ENCODE results near the gene GRM5. TPM values are rescaled to one million over a fixed set of nuclear protein-coding genes. Genes with fewer than 3 reads are reported as not detected.

The GRM5 gene
- total RNA-seq, 1 experiment from 2014 or later, result 0.20 TPM

DNA sequence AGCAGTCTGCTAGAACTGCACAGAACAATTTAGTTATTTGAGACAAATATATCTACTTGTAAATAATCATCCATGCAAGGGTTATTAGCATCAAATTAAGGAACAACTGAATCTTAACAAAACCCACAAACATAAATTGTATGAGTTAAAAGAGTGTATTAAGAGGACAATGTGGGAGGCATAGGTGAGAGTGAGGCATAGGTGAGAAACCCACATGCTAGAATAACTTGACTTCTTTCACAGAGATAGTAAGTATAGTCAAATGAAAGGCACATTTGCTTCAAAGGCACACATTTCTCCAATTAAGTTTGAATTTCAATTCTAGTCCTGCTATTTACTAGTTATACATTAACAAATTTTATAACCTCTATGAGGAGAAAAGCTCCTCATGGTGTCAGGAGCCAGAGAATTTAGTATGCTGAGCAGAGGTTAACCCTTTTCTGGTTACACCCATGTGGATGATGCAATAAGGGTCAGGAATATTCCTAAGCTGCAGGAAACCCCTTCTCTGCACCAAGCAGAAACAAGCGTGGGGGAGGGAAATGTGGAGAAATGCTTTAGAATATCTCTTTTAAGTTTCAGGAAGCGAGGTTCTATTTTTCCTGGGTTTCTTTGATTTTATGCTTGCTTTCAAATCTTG is 264.2 kb downstream of the GRM5 start:
- in situ Hi-C loops (cut with HindIII; ENCODE audit: low pct_unique_long_range_greater_than_20kb, low sequenced_read_pairs), result no loop called here
- DNase-seq (ENCODE audit: low read depth), result no peak

DNA sequence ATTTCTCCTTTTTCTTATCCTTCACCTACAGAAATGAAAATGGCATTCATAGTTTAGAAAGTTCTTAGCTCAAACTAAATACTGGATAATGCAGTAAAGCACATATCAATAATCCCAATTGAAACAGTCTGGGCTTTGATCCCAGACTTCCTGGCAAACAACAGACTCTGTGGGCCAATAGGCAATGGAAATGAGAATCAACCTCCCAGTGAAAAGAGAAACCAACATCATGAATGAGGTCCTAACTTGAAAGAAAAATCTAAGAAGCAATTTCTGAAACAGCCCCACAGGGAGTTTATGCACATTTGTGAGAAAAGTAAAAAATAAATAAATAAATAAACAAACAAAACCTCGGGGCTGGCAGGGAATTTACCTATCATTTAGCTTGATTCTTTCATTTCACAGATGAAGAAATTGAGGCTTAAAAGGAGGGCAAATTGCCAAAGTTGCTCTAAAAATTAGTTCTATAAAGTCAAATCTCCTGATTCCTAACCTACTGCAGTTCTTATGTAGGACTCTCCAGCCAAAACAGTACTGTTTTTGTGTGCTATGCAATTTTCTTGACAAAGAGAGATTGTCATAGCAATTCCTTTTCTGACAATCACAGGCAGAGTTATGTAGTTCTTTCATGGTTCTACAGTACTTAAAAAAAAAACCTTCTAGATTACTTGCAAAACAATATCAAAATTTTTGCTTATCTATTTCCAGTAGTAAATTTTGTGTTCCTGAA is 265.8 kb downstream of the GRM5 start:
- in situ Hi-C loops (cut with HindIII; ENCODE audit: low pct_unique_long_range_greater_than_20kb, low sequenced_read_pairs), result no loop called here
- no peak for DNase-seq (ENCODE audit: low read depth)

DNA sequence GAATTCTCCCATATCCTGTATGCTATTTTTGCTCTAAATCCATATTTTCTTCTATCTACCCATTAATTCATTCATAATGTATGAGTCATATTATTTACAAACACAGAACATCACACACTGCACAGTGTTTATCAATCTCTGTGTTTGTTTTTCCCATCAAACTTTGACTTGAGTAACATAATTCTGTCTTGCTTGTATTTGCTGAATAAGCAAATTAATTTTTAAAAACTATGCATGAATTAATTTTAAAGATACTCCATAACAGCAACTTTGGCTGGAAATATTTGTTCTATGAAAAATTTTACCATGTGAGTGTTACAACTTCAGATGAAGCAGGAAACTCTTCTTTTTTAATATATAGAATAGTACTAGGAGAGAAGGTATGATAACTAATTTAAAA is 275.6 kb downstream of the GRM5 start:
- no peak for DNase-seq (ENCODE audit: low read depth)
- in situ Hi-C loops (cut with HindIII; ENCODE audit: low pct_unique_long_range_greater_than_20kb, low sequenced_read_pairs), result no loop called here

GRCh38 chr11:88779577-88779976 is 286.2 kb downstream of the GRM5 start:
- peak; percentile 3 for DNase-seq (ENCODE audit: low read depth)
- in situ Hi-C loops (cut with HindIII; ENCODE audit: low pct_unique_long_range_greater_than_20kb, low sequenced_read_pairs), result no loop called here

- DNase-seq (ENCODE audit: low read depth), result no peak
- in situ Hi-C loops (cut with HindIII; ENCODE audit: low pct_unique_long_range_greater_than_20kb, low sequenced_read_pairs), result no loop called here
Observed at GRCh38 chr11:88770475-88771079, 295.2 kb downstream of the GRM5 start.

GRCh38 chr11:88744140-88744539 is 321.6 kb downstream of the GRM5 start:
- in situ Hi-C loops (cut with HindIII; ENCODE audit: low pct_unique_long_range_greater_than_20kb, low sequenced_read_pairs), result no loop called here
- no peak for DNase-seq (ENCODE audit: low read depth)

DNA sequence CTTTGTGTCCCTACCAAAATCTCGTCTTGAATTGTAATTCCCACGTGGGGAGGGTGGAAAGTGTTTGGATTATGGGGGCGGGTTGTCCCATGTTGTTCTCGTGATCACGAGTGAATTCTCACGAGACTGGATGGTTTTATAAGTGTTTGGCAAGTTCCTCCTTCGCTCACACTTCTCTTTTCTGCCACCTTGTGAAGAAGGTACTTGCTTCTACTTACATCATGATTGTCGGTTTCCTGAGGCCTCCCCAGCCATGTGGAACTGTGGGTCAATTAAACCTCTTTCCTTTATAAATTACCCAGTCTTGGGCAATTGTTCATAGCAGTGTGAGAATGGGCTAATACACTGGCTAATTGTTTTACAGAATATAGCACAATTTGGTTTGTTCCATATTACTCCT is 326.3 kb downstream of the GRM5 start:
- in situ Hi-C loops (cut with HindIII; ENCODE audit: low pct_unique_long_range_greater_than_20kb, low sequenced_read_pairs), result no loop called here
- no peak for DNase-seq (ENCODE audit: low read depth)

- no peak for DNase-seq (ENCODE audit: low read depth)
- in situ Hi-C loops (cut with HindIII; ENCODE audit: low pct_unique_long_range_greater_than_20kb, low sequenced_read_pairs), result no loop called here
Observed at GRCh38 chr11:88709567-88709966, 356.2 kb downstream of the GRM5 start.

DNA sequence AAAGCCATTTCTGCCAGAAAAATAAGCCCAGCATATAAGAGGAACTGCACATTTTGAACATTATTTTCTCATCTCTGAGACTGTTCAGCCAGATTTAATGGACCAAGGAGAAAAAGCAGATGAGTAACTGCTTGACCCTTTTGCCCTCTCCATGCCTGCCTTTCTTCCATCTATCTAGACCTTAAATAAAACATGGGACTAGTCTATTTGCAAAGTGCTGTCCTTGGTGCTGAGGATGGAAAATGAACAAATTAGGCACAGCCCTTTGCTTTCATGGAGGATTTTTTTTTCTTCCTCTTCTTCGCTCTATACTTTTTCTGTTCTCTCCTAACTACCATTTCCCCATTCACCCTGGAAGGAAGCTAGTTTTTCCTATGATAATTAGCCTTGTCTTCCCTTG is 361.3 kb downstream of the GRM5 start:
- DNase-seq (ENCODE audit: low read depth), result peak; percentile 5
- in situ Hi-C loops (cut with HindIII; ENCODE audit: low pct_unique_long_range_greater_than_20kb, low sequenced_read_pairs), result no loop called here

- in situ Hi-C loops (cut with HindIII; ENCODE audit: low pct_unique_long_range_greater_than_20kb, low sequenced_read_pairs), result no loop called here
- DNase-seq (ENCODE audit: low read depth), result no peak
Observed at GRCh38 chr11:88701816-88702215, 364.0 kb downstream of the GRM5 start.

GRCh38 chr11:88697139-88697538 is 368.6 kb downstream of the GRM5 start:
- in situ Hi-C loops (cut with HindIII; ENCODE audit: low pct_unique_long_range_greater_than_20kb, low sequenced_read_pairs), result no loop called here
- no peak for DNase-seq (ENCODE audit: low read depth)

GRCh38 chr11:88695689-88696414 is 369.9 kb downstream of the GRM5 start:
- in situ Hi-C loops (cut with HindIII; ENCODE audit: low pct_unique_long_range_greater_than_20kb, low sequenced_read_pairs), result no loop called here
- no peak for DNase-seq (ENCODE audit: low read depth)

- in situ Hi-C loops (cut with HindIII; ENCODE audit: low pct_unique_long_range_greater_than_20kb, low sequenced_read_pairs), result no loop called here
- DNase-seq (ENCODE audit: low read depth), result no peak
Observed at GRCh38 chr11:88692306-88693086, 373.3 kb downstream of the GRM5 start.

DNA sequence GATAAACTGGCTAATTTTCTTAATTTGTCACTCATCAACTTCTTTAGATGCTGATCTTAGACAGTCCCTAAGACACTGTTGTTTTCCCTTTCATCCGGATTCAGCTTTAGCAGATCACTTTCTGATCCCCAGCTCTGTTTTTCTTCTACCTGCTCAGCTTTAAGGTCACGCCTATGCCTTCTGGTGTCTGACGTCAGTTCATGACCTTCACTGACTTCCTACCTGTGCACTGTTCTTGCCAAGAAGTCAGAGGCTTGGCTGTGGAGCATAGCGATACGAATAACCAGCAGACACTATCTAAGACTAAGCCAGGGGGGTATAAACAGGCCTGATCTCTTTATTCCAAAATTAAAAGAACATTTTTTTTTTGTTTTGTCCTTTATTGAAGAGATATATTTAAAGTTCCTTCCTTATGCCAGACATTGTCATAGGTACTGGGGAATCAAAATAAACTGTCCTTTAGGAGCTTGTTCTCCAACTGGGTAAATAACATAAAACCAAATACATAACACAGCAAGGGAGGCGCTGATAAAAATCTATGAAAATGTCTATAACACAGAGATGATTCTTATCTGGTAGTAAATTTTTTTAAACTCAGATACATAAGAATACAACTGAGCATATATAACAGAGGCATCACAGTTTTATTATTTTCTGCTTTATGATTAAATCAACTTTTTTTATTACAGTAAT is 376.1 kb downstream of the GRM5 start:
- in situ Hi-C loops (cut with HindIII; ENCODE audit: low pct_unique_long_range_greater_than_20kb, low sequenced_read_pairs), result no loop called here

GRCh38 chr11:88683024-88683423 is 382.8 kb downstream of the GRM5 start:
- DNase-seq (ENCODE audit: low read depth), result no peak
- in situ Hi-C loops (cut with HindIII; ENCODE audit: low pct_unique_long_range_greater_than_20kb, low sequenced_read_pairs), result no loop called here

More for the DNA sequence above, 376.1 kb downstream of the GRM5 start:
- DNase-seq (ENCODE audit: low read depth), result no peak

- in situ Hi-C loops (cut with HindIII; ENCODE audit: low pct_unique_long_range_greater_than_20kb, low sequenced_read_pairs), result no loop called here
- DNase-seq (ENCODE audit: low read depth), result no peak
Observed at GRCh38 chr11:88680806-88681205, 385.0 kb downstream of the GRM5 start.

DNA sequence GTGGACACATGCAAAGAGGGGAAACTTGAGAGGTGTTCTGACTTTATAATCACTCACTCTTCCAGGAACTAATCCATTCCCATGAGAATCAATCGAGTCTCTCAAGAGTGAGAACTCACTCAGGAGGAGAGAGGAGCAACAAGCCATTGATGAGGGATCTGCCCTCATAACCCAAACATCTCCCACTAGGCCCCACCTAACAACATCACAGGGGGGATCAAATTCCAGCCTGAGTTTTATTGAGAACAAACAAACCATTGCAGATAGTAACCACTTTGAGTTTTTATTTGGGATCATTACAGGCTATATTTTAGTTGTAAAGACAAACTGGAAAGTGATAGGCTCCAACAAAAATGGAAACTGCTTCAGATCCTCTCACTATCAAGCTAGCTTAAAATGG is 399.4 kb downstream of the GRM5 start:
- no peak for DNase-seq (ENCODE audit: low read depth)
- in situ Hi-C loops (cut with HindIII; ENCODE audit: low pct_unique_long_range_greater_than_20kb, low sequenced_read_pairs), result no loop called here

All from Caki2 (cell line).